Keratinocyte (primary cell): ENCODE measurements around the gene VWC2.

Experiments used
- EZH2 ChIP-seq: IDR thresholded peaks from one replicate; pipeline ENCODE4 v1.6.1; 2012; ENCODE audit warnings: inconsistent platforms, mild to moderate bottlenecking, low read length, moderate library complexity
- TF ChIP-seq, protein P1 (sequence below), 3 experiments: IDR thresholded peaks in 1 of 3; conservative IDR thresholded peaks in 1 of 3; optimal IDR thresholded peaks in 1 of 3; 2 replicates in 2 of 3; 3 replicates in 1 of 3; pipeline versions ENCODE3 to v1.5.1; 2011; ENCODE audit warnings: low read length in 3 of 3, mild to moderate bottlenecking in 3 of 3, moderate library complexity in 2 of 3, control low read depth in 1 of 3, inconsistent platforms in 1 of 3; ENCODE audit not compliant: insufficient read depth in 2 of 3; ENCODE audit errors: extremely low read depth in 1 of 3

- TF ChIP-seq, protein P1, sequence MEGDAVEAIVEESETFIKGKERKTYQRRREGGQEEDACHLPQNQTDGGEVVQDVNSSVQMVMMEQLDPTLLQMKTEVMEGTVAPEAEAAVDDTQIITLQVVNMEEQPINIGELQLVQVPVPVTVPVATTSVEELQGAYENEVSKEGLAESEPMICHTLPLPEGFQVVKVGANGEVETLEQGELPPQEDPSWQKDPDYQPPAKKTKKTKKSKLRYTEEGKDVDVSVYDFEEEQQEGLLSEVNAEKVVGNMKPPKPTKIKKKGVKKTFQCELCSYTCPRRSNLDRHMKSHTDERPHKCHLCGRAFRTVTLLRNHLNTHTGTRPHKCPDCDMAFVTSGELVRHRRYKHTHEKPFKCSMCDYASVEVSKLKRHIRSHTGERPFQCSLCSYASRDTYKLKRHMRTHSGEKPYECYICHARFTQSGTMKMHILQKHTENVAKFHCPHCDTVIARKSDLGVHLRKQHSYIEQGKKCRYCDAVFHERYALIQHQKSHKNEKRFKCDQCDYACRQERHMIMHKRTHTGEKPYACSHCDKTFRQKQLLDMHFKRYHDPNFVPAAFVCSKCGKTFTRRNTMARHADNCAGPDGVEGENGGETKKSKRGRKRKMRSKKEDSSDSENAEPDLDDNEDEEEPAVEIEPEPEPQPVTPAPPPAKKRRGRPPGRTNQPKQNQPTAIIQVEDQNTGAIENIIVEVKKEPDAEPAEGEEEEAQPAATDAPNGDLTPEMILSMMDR (optimal IDR thresholded peaks at IDR 0.05 in 1 of 3, IDR thresholded peaks at IDR 0.05 in 1 of 3, conservative IDR thresholded peaks at IDR 0.05 in 1 of 3; ENCODE audit: extremely low read depth in 1 of 3, insufficient read depth in 2 of 3, low read length in 3 of 3), result no peak
- no peak for TF ChIP-seq EZH2
These were observed 158.2 kb downstream of the VWC2 start for GRCh38 chr7:49931627-49932026.
